Naive thymus-derived CD4-positive, alpha-beta T cell (primary cell): ENCODE results near the gene EIF4A3. TPM values are rescaled to one million over a fixed set of nuclear protein-coding genes. Genes with fewer than 3 reads are reported as not detected.

ENCODE experiments used
- ATAC-seq: fragments of 150-1000 bp; cut with Tn5 transposase; 2 replicates; pipeline ENCODE4 v1.10.0; 2021; ENCODE audit warnings: mild to moderate bottlenecking, moderate library complexity
- CTCF ChIA-PET: fragments of 350-600 bp; sonication (Branson Sonifier 250); formaldehyde crosslinking; loops from one replicate; lab custom pipeline; 2021; ENCODE audit warnings: antibody characterized with exemption; lab: Charles Lee
- POLR2A ChIA-PET: fragments of 350-600 bp; sonication (Branson Sonifier 250); formaldehyde crosslinking; loops from one replicate; lab custom pipeline; 2021; ENCODE audit warnings: antibody characterized with exemption, inconsistent platforms; lab: Charles Lee
- DNase-seq, 9 donors: peaks; one replicate each; pipeline versions ENCODE4 v3.0.0 to v3.0.0-alpha.2; 2020 to 2022; ENCODE audit warnings: mixed read lengths in 1 of 9
- H3K27ac ChIP-seq: one replicate; pipeline ENCODE4 v1.7.0; 2013; ENCODE audit warnings: mild to moderate bottlenecking, low read depth, low read length, moderate library complexity
- H3K27me3 ChIP-seq, 2 donors: one replicate each; pipeline ENCODE4 v1.7.0; 2013; ENCODE audit warnings: low read length in 2 of 2, mild to moderate bottlenecking in 2 of 2, moderate library complexity in 2 of 2; ENCODE audit not compliant: control insufficient read depth in 2 of 2, insufficient read depth in 2 of 2
- H3K36me3 ChIP-seq, 3 experiments: 1 replicate in 2 of 3; 2 replicates in 1 of 3; pipeline ENCODE4 v1.7.0; 2013; ENCODE audit warnings: low read length in 3 of 3, mild to moderate bottlenecking in 3 of 3, moderate library complexity in 1 of 3; ENCODE audit not compliant: insufficient read depth in 3 of 3, control insufficient read depth in 2 of 3
- H3K4me1 ChIP-seq, 2 donors: one replicate each; pipeline ENCODE4 v1.7.0; 2013; ENCODE audit warnings: low read length in 2 of 2, mild to moderate bottlenecking in 2 of 2, moderate library complexity in 1 of 2; ENCODE audit not compliant: control insufficient read depth in 2 of 2, insufficient read depth in 2 of 2
- H3K4me3 ChIP-seq: 2 replicates; pipeline ENCODE4 v1.7.0; 2013; ENCODE audit warnings: mild to moderate bottlenecking, low read length
- H3K9me3 ChIP-seq, 3 experiments: 1 replicate in 2 of 3; 2 replicates in 1 of 3; pipeline ENCODE4 v1.7.0; 2013; ENCODE audit warnings: low read length in 3 of 3; ENCODE audit not compliant: control insufficient read depth in 2 of 3
- H3K27ac Mint-ChIP-seq, 9 donors: one replicate each; pipeline ENCODE4 v1.8.0; 2020 to 2022; ENCODE audit warnings: mixed read lengths in 9 of 9, mild to moderate bottlenecking in 8 of 9, moderate library complexity in 5 of 9, inconsistent platforms in 2 of 9
- H3K27me3 Mint-ChIP-seq, 5 donors: one replicate each; pipeline ENCODE4 v1.8.0; 2021 to 2022; ENCODE audit warnings: mixed read lengths in 5 of 5, mild to moderate bottlenecking in 1 of 5
- H3K36me3 Mint-ChIP-seq, 5 donors: one replicate each; pipeline ENCODE4 v1.8.0; 2020 to 2022; ENCODE audit warnings: mixed read lengths in 5 of 5, mild to moderate bottlenecking in 3 of 5, inconsistent platforms in 1 of 5
- H3K4me1 Mint-ChIP-seq, 7 donors: one replicate each; pipeline ENCODE4 v1.8.0; 2020 to 2022; ENCODE audit warnings: mixed read lengths in 7 of 7, mild to moderate bottlenecking in 3 of 7, inconsistent platforms in 1 of 7
- H3K4me3 Mint-ChIP-seq, 10 donors: one replicate each; pipeline ENCODE4 v1.8.0; 2020 to 2022; ENCODE audit warnings: mild to moderate bottlenecking in 10 of 10, mixed read lengths in 10 of 10, moderate library complexity in 6 of 10, inconsistent platforms in 2 of 10
- H3K9me3 Mint-ChIP-seq, 11 donors: one replicate each; pipeline ENCODE4 v1.8.0; 2020 to 2022; ENCODE audit warnings: mixed read lengths in 11 of 11, mild to moderate bottlenecking in 4 of 11, inconsistent platforms in 1 of 11, moderate library complexity in 1 of 11
- intact Hi-C, 2 donors: fragments of 100-400 bp; cut with micrococcal nuclease; formaldehyde crosslinking; loops; one replicate each; pipeline ENCODE4 v1.15.1; 2023
- polyA plus RNA-seq, 2 donors: library from polyadenylated mRNA; unstranded; fragments of 300-500 nt; fragmentation: Illumina TruSeq; gene quantifications; one replicate each; pipeline ENCODE4 v1.2.3, GENCODE V29; 2021
- total RNA-seq, 6 experiments: library from RNA in 5 of 6; stranded (reverse) in 5 of 6; gene quantifications; 1 replicate in 5 of 6; 2 replicates in 1 of 6; pipeline ENCODE4 v1.2.3 and lab custom pipeline; 2021 to 2026

EIF4A3 gene
- total and polyA plus RNA-seq, 7 experiments from 2014 or later, result 48.6 to 128 (median 75.9) TPM

GRCh38 chr17:80113033-80113484, 33.9 kb downstream of the EIF4A3 start:
- H3K4me1 Mint-ChIP-seq, result peaks cover 0 to 3% (median 0%) of the 10 kb centered on the region in 7 donors
- no peaks in the 10 kb centered on the region for H3K27me3 Mint-ChIP-seq
- Histone ChIP-seq H3K4me1 (no peaks in the 10 kb centered on the region), H3K27ac (no peak overlapping the region), H3K4me3 (no peak overlapping the region), H3K9me3 (no peaks in the 10 kb centered on the region), H3K36me3 (peaks cover 0 to 5% (median 0%) of the 10 kb centered on the region in 3 experiments), H3K27me3 (no peaks in the 10 kb centered on the region)
- ChIA-PET POLR2A (no interaction called here), CTCF (no interaction called here)
- H3K9me3 Mint-ChIP-seq, result peaks cover 0 to 12% (median 3%) of the 10 kb centered on the region in 11 donors
- H3K4me3 Mint-ChIP-seq, result no peak overlapping the region
- H3K36me3 Mint-ChIP-seq, result peaks cover 0 to 13% (median 4%) of the 10 kb centered on the region in 5 donors
- no peak for DNase-seq
- no peak for ATAC-seq
- no peak overlapping the region for H3K27ac Mint-ChIP-seq
- intact Hi-C loops, result no loop called here

- Mint-ChIP-seq H3K36me3 (peaks cover 0 to 13% (median 4%) of the 10 kb centered on the region in 5 donors), H3K27me3 (no peaks in the 10 kb centered on the region), H3K4me1 (peaks cover 0 to 3% (median 0%) of the 10 kb centered on the region in 7 donors), H3K9me3 (peaks cover 0 to 12% (median 3%) of the 10 kb centered on the region in 11 donors), H3K27ac (no peak overlapping the region), H3K4me3 (no peak overlapping the region)
- Histone ChIP-seq H3K27ac (no peak overlapping the region), H3K9me3 (no peaks in the 10 kb centered on the region), H3K36me3 (peaks cover 0 to 5% (median 0%) of the 10 kb centered on the region in 3 experiments), H3K27me3 (no peaks in the 10 kb centered on the region), H3K4me1 (no peaks in the 10 kb centered on the region), H3K4me3 (no peak overlapping the region)
- ChIA-PET POLR2A (no interaction called here), CTCF (no interaction called here)
- no peak for ATAC-seq
- intact Hi-C loops, result no loop called here
- no peak for DNase-seq
Observed at GRCh38 chr17:80112471-80113032, 34.4 kb downstream of the EIF4A3 start.

GRCh38 chr17:80111702-80112470, 35.0 kb downstream of the EIF4A3 start:
- H3K27ac Mint-ChIP-seq, result no peak overlapping the region
- intact Hi-C loops, result no loop called here
- peaks cover 0 to 5% (median 0%) of the 10 kb centered on the region in 3 experiments for H3K36me3 ChIP-seq
- ATAC-seq (no peak), DNase-seq (no peak)
- no peaks in the 10 kb centered on the region for H3K27me3 Mint-ChIP-seq
- H3K4me1 Mint-ChIP-seq, result peaks cover 0 to 3% (median 0%) of the 10 kb centered on the region in 7 donors
- H3K9me3 Mint-ChIP-seq, result peaks cover 0 to 12% (median 3%) of the 10 kb centered on the region in 11 donors
- peaks cover 0 to 13% (median 4%) of the 10 kb centered on the region in 5 donors for H3K36me3 Mint-ChIP-seq
- ChIA-PET POLR2A (no interaction called here), CTCF (no interaction called here)
- no peaks in the 10 kb centered on the region for H3K27me3 ChIP-seq
- H3K9me3 ChIP-seq, result no peaks in the 10 kb centered on the region
- no peak overlapping the region for H3K27ac ChIP-seq
- no peak overlapping the region for H3K4me3 ChIP-seq
- H3K4me3 Mint-ChIP-seq, result no peak overlapping the region
- no peaks in the 10 kb centered on the region for H3K4me1 ChIP-seq

- ChIA-PET CTCF (no interaction called here), POLR2A (no interaction called here)
- H3K4me3 ChIP-seq, result no peak overlapping the region
- peaks cover 0 to 3% (median 0%) of the 10 kb centered on the region in 7 donors for H3K4me1 Mint-ChIP-seq
- H3K27me3 ChIP-seq, result no peaks in the 10 kb centered on the region
- H3K36me3 ChIP-seq, result peaks cover 0 to 9% (median 0%) of the 10 kb centered on the region in 3 experiments
- H3K27ac ChIP-seq, result no peak overlapping the region
- ATAC-seq (no peak), DNase-seq (no peak)
- peaks cover 0 to 12% (median 3%) of the 10 kb centered on the region in 11 donors for H3K9me3 Mint-ChIP-seq
- H3K4me1 ChIP-seq, result no peaks in the 10 kb centered on the region
- H3K9me3 ChIP-seq, result no peaks in the 10 kb centered on the region
- intact Hi-C loops, result no loop called here
- no peaks in the 10 kb centered on the region for H3K27me3 Mint-ChIP-seq
- H3K4me3 Mint-ChIP-seq, result no peak overlapping the region
- no peak overlapping the region for H3K27ac Mint-ChIP-seq
- peaks cover 0 to 13% (median 4%) of the 10 kb centered on the region in 5 donors for H3K36me3 Mint-ChIP-seq
Observed at GRCh38 chr17:80110927-80111701, 35.8 kb downstream of the EIF4A3 start.

GRCh38 chr17:80110447-80110812, 36.5 kb downstream of the EIF4A3 start:
- CTCF ChIA-PET, result no interaction called here
- Mint-ChIP-seq H3K27ac (no peak overlapping the region), H3K4me3 (no peak overlapping the region), H3K27me3 (no peaks in the 10 kb centered on the region), H3K36me3 (peaks cover 0 to 11% (median 4%) of the 10 kb centered on the region in 5 donors), H3K9me3 (peaks cover 0 to 8% (median 2%) of the 10 kb centered on the region in 11 donors), H3K4me1 (peaks cover 0 to 3% (median 0%) of the 10 kb centered on the region in 7 donors)
- Histone ChIP-seq H3K27ac (no peak overlapping the region), H3K4me3 (no peak overlapping the region), H3K9me3 (no peaks in the 10 kb centered on the region), H3K4me1 (no peaks in the 10 kb centered on the region), H3K36me3 (peaks cover 0 to 10% (median 0%) of the 10 kb centered on the region in 3 experiments), H3K27me3 (no peaks in the 10 kb centered on the region)
- intact Hi-C loops, result no loop called here
- POLR2A ChIA-PET, result no interaction called here
- ATAC-seq, result no peak
- no peak for DNase-seq

- Histone ChIP-seq H3K27ac (no peak overlapping the region), H3K4me1 (no peaks in the 10 kb centered on the region), H3K27me3 (no peaks in the 10 kb centered on the region), H3K36me3 (peaks cover 0 to 10% (median 0%) of the 10 kb centered on the region in 3 experiments), H3K9me3 (no peaks in the 10 kb centered on the region), H3K4me3 (no peak overlapping the region)
- ATAC-seq (no peak), DNase-seq (no peak)
- H3K36me3 Mint-ChIP-seq, result peaks cover 0 to 5% (median under 1%) of the 10 kb centered on the region in 5 donors
- ChIA-PET POLR2A (no interaction called here), CTCF (no interaction called here)
- H3K4me3 Mint-ChIP-seq, result no peak overlapping the region
- H3K27ac Mint-ChIP-seq, result no peak overlapping the region
- H3K9me3 Mint-ChIP-seq, result peaks cover 0 to 3% (median 0%) of the 10 kb centered on the region in 11 donors
- intact Hi-C loops, result no loop called here
- no peaks in the 10 kb centered on the region for H3K27me3 Mint-ChIP-seq
- peaks cover 0 to 3% (median 0%) of the 10 kb centered on the region in 7 donors for H3K4me1 Mint-ChIP-seq
Observed at GRCh38 chr17:80109713-80110446, 37.0 kb downstream of the EIF4A3 start.
